GM19372 (cell line): ENCODE data around the gene CALD1.
"Not testable (repeated sequence)": the region's sequence is repeated elsewhere in the genome, so short reads cannot be mapped to it uniquely, and the experiment has no call there.

ENCODE experiments used
- ATAC-seq: cut with Tn5 transposase; IDR thresholded peaks from one replicate; pipeline ENCODE4 v1.9.1; 2021; ENCODE audit warnings: mild to moderate bottlenecking, low read depth, moderate library complexity; ENCODE audit not compliant: unreplicated experiment

The CALD1 gene

DNA sequence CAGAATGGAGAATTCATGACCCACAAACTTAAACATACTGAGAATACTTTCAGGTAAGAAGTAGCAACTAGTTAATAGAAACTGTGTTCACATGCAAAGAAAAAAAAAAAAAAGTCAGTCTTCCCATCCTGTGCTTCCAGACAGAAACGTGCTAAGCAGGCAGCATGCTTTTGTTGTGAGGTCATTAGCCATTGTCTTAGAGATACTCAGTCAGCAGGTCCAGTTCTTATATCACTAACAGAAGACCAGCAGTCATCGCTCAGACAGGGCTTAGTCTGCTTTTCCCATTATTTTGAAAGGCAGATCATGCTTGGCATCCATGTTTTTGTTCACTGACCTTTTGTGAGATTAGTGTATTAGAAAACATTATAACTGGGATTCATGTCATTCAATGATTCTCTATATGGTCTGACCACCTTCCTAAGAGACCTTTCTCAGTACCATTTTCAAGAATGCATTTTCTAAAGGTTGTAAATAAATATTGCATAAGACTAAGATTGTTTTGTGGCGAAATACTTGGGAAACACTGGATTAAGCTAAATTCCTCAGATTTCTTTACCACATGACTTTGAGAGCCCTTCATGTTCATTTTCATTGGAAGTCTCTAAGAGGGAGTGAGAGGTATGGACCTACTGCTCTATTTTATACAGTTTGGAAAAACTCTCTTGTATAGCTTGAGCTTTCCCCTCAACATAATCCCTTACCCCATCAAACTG is 161.9 kb downstream of the CALD1 start:
- no peak for ATAC-seq

DNA sequence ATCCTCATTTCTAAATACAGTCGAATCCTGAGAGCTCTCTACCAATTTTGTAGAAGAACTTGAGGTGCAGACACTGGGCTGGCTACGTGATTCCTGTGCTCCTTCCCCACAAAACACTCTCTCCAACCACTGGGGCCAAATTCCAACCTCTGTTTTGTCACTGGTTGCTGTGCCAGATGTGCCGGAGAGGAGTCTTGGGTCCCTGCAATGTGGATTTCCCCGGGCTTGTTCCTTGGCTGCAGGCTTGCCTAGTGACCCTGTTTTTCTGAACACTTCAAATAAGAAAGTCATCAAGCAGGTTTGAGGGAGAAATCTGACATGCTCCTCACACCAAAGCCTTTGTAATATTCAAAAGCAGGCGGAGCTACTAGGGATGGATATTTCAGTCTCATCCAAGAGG is 162.5 kb downstream of the CALD1 start:
- ATAC-seq = no peak

DNA sequence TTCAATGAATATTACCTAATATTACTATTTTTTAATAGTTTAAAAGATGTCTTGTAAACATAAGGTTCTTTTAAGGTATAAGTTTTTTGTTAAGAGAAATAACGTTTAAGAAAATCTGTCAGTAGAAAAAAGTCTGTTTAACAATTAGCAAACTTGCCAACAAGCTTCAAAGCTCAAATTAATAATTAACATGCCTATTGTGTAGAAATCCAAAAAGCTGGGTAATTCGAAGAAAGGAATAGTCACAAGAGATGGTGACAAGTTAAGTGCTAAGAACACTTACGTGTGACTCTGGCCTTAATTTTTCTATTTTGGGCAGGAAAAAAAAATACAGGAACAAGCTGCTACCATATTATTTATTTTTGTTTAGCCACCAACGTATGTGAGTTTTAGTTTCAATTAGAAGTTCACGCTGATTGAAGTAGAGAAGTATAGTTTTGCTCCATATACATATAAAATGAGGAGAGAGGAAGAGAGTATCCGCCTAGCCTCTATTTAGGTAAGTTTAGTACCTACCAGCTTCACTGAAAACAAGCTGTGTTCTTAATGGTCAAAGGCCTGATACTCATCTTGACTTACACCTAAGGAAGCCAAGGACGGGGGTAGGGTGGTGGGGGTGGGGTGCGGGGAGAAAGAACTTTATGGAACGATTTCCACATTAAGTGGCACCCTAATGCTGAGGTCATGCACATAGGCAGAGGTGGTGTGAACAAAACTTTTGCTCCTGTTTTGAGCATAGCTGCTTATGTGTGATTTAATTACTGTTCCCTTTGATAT is 163.4 kb downstream of the CALD1 start:
- ATAC-seq = no peak

DNA sequence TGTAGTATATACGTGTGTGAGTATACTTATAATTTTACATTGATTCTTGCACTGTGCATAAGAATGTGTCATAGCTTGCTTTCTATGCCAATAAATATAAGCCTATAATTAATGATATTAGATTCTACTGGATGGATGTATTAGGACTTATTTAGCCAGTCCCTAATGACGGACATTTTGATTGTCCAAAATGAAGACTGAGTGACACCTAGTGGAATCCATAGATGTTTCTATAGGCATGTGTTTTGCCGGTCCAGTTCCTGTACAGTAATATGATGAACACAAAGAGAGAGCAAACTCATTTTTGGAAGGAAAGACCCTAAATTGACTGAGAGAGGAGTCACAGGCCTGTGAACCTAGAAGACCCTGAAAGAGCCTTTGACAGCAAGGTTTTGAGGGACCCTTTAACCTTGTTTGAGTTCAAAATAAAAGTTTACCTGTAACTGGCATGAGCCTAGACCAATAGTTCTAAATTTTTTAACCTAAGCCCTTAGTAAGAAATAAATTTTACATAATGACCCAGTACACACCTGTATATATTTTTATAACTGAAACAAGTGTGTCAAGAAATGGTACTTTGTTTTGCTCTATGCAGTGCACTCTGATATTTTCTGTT is 164.5 kb downstream of the CALD1 start:
- peak; percentile 79 for ATAC-seq

DNA sequence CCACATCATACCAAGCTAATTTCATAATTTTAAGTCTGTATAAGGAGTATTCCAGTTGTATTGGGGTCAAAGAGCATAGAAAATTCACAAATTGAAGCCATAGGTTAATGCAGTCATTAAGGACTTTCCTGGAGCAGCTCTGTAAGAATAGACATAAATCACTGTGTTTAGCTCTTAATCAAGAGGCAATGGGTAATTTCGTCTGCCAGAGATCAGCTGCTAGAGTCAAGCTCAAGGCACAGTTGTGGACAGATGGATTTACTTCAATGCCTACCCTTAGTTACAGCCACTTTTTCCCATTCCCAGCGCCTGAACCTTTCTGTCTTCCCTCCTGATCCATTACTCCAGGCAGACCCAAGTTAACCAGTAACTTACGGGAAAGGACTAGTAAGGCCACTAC is 166.3 kb downstream of the CALD1 start:
- ATAC-seq = no peak

DNA sequence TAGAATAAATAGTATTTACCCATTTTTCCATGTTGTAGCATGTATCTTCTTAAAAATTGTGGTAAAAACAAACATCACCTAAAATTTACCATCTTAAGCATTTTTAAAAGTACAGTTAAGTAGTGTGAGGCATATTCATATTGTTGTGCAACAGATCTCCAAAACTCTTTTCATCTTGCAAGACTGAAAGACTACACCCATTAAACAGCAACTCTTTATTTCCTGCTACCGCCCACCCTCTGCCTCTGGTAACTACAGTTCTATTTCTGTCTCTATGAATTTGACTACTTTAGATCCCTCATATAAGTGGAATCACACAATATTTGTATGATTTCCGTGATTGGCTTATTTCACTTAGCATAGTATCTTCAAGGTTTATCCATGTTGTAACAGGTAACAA is 166.8 kb downstream of the CALD1 start:
- ATAC-seq = no peak

DNA sequence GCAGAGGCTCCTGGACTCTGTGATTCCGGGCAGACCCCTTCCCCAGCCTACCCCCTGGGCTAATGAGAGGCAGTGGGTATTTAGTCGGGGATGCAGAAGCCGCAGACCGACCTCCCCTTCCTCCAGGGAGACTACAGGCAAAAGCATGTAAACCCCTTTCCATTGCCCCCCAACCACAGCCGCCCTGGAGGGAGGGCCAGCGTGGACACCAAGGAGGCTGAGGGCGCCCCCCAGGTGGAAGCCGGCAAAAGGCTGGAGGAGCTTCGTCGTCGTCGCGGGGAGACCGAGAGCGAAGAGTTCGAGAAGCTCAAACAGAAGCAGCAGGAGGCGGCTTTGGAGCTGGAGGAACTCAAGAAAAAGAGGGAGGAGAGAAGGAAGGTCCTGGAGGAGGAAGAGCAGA is 167.9 kb downstream of the CALD1 start:
- ATAC-seq = no peak

DNA sequence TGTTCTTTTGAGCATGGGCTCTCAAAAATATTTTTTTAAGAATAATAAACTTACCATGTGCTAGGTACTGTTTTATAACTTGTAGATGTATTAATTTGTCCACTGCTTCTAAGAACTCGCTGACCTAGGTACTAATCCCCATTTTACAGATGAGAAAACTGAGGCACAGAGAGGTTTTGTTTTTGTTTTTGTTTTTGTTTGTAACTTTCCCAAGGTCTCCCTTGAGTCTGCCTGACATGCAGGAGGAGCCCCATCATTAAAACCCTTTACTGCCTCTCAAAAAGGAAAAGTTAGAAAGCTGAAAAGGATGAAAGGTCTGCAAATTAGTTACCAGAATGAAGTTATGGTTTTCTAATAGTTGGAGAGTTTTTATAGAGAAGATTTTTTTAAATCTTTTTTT is 168.4 kb downstream of the CALD1 start:
- ATAC-seq = no peak

DNA sequence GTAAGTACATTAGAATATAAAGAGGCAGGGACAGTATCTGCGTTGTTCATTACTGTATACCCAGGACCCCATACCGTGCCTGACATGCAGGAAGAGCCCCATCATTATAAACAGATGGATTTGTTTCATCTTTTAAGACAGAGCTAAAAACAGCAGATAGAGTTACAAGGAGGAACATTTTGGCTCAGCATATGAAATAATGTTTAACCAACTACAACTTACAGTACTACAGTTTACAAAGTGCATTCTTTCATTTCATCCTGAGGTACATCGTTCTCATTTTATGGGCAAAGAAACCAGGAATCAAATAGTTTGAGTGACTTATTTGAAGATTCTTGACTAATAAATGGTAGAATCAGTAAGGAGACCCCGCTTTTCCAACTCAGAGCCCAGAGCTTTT is 168.8 kb downstream of the CALD1 start:
- ATAC-seq = no peak

DNA sequence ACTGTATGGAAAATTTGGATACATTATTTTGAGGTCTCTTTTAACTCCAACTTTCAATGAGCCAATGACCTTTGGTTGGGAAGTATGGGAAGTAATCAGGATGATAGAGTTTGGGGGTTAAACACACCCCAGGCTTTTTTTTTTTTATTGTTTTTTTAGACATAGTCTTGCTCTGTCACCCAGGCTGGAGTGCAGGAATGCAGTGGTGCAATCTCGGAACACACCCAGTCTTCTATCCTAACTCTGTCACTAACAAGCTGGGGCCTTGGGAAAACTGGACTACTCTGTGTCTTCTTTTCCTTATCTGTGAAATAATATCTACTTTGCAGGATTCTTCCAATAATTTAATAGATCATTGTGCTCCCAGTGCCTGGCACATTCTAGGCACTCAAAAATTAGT is 169.3 kb downstream of the CALD1 start:
- no peak for ATAC-seq

DNA sequence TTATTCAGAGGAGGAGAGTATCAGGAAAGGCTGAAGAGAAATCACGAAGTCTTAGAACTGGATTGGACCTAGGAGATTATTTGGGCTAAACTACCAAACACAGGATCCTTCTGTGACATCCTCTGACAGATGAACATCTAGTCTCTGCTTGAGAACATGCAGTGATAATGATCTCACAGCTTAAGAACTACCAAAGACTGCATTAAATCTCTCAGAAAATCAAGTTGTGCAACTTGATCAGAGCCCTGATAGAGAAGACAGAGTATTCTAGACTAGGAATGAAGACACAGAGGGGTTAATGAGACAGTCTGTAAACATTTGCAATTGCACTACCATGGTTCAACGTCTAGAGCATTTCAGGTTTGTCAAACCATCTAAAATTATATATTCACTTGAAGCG is 169.7 kb downstream of the CALD1 start:
- ATAC-seq = no peak

DNA sequence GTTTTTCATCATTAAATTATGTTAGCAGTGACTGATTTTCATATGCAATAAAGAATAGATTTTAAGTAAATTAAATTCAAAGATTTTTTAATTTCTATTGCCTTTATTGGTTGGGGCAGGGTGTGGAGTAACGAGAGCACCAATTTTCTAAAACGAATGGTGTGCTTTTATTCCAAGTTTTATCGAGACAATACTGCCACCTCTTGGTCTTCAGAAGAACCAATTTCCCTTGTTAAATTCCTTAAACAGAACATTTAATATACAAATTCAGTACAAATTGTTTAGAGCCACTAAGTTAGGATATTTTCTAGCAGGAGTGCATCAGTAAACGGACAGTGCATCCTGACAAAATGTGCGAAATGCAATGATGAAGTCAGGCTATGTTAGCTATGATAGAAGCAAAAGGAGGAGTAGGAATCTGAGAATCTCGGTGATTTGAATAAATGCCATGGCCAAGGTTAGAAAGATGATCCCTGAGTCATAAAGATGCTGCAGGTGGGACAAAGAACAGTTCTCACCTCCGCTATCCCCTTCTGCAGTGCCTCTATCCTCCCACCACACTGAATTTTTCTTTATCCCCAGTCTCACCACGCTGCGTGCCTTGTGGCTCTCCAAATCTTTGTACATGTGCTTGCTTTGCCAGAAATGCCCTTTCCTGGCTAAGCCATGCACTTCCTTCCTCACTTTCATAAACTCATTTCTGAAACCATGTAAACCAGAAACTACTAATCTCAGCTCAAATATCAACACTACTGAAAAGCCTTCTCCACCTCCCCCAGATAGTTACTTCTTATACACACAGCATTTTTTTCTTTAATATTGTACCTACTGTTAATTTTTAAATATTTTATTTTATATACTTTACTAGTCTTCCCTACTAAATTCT is 175.0 kb downstream of the CALD1 start:
- ATAC-seq = no peak

DNA sequence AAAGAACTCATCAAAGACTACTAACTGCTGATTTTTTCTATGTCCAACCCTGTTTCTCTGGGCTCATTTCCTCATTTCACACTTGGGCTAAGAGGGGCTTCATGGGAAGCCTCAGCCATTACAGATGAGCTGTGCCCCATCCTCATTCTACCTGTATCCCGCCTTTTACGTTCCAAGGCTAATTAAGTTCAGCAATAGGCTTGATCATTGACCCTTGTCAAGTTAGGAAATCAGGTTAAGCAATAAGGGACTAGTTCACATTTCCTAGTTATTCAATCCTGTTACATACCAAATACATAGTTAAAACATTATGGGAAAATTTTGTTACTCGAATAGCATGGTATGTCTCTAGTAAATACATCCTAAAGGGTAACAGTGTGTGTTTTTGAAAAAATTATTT is 177.6 kb downstream of the CALD1 start:
- ATAC-seq = no peak

DNA sequence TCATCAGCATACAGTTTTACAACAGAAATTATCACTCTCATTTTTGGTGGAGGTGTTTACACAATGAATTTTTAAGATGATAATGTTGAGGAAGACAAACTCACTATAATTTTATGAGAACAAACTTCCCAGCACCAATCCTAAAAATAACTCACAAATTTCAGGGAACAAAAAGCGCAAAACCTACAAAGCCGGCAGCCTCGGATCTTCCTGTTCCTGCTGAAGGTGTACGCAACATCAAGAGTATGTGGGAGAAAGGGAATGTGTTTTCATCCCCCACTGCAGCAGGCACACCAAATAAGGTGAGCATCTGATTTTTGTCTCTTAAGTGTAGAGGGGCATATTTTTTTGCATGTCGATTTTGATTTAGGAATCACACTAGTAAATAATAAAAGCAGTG is 180.4 kb downstream of the CALD1 start:
- no peak for ATAC-seq

DNA sequence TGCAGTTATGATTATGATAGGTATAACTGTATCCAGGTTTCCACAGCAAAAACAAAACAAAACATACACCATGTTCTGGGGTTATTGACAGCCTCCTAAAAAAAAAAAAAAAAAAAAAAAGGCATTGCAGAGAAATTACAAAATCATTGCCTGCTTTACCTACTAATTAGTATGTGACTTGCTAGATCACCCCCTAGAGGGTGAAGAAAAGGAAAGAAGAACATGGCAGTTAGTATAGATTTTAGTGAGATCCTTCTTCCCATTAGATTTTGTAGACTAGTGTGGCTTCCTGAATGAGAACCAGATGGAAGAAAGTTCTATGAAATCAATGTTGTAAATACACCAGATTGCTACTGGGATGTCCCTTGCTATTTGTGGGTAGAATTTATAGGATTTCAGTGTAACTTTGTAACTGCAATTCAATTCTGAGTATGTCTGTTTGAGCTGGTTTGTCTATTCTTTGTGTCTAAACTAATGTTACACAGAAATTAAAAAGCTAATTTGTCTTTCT is 182.9 kb downstream of the CALD1 start:
- ATAC-seq = no peak

DNA sequence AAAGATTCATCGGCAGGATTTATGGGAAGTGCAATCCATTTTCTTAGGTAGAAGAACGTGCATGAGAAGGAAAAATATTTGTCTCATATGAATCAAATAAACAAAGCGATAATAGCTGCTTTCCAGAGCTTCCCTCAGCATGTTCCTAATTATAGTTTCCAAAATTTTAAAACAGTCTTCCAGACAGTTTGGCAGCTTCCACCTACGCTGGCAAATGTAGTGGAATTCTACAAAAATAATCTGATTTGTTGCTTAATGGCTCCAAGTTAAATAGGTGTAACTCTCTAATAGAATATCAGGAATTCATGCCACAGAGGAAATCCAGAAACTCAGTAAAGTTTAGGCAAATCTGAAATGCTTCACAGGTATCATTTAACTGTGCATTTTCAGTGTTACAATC is 183.6 kb downstream of the CALD1 start:
- no peak for ATAC-seq

DNA sequence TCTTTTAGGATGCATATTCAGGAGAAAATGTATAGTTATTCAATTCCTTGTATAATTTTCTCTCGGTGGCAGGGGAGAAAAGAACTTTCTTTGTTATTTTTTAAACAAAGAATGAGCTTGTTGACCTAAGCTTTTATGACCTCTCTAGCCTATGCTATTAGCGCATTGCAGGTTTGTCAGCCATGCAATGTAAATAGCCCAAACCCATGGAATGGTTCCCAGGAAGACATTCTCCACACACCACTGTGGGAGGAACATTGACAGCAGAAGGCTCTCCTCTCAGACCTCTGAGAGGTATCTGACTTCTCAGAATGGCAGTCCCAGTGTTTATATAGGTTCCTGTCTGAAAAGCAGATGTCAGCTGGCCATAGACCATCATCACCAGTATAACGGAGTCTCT is 187.3 kb downstream of the CALD1 start:
- no peak for ATAC-seq

DNA sequence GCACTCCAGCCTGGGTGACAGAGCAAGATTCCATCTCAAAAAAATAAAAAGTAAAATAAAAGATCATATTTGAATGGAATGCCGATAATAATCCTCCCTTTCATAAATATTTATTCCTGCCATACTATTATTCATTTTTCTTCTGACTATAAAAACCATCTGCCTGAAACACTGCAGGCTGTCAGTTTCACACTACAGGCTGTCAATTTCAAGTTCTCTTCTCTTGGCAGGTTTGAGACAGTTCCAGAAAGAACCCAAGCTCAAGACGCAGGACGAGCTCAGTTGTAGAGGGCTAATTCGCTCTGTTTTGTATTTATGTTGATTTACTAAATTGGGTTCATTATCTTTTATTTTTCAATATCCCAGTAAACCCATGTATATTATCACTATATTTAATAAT is 188.7 kb downstream of the CALD1 start:
- no peak for ATAC-seq

DNA sequence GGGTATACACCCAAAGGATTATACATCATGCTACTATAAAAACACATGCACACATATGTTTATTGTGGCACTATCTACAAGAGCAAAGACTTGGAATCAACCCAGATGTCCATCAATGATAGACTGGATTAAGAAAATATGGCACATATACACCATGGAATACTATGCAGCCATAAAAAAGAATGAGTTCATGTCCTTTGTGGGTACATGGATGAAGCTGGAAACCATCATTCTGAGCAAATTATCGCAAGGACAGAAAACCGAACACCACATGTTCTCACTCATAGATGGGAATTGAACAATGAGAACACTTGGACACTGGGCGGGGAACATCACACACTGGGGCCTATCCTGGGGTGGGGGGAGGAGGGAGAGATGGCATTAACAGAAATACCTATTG is 202.2 kb downstream of the CALD1 start:
- ATAC-seq = not testable (repeated sequence)

DNA sequence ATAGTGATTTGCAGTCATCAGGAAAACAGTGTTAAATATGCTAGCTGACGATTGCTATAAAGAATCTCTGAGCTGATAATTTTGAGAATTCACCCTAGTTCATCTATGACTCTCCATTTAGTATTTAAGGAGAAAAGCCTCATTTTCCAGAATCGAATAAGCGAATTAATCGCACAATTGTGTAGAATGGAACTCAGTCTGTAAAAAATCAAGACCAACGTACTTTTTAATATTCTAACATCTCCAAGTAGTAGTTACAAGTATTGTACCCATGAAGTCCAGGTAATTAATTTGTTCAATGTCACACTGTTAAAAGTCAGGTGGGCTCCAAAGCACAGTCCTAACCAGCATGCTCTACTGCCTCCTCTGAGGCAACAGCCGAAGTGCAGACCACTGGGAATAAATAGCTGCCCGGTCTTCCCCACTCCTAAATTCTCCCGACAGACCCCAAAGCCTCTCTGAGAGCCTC is 206.5 kb downstream of the CALD1 start:
- peak; percentile 47 for ATAC-seq
